Measurements from ENCODE around the gene LRSAM1. TPM values are rescaled to one million over a fixed set of nuclear protein-coding genes. Genes with fewer than 3 reads are reported as not detected.
A peak's percentile ranks its signal among the peaks of the same experiment; 100 is the strongest.

Gene LRSAM1
- total and polyA plus RNA-seq, 9 of the 15 experiments (the other 6 are each of a cell fraction or from before 2014, with no cell fraction given), result 0.07 to 16.2 (median 4.7) TPM

DNA sequence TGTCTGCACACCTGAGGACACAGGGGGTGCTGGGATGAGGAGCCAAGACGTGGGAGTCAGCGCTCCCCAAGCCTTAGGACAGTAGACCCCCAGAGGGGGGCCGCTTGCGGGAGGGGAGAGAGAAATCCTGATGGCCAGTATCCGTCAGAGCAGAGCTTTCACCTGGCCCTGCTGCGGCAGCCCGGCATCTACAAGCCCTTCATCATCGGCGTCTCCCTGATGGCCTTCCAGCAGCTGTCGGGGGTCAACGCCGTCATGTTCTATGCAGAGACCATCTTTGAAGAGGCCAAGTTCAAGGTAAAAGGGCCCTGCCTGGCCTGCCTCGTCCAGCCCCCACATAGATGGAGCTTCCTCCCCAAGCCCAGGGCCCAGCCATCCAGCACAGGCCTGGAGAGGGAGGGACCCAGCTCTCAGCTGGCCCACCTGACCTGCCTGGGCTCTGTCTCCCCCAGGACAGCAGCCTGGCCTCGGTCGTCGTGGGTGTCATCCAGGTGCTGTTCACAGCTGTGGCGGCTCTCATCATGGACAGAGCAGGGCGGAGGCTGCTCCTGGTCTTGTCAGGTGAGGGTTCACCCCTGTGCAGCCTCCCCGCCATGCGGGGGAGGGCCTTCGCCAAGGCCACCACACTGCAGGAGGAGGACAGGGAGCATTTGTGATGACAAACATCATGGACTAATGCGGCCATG, 47.7 kb upstream of the LRSAM1 start:
- no peak for DNase-seq (ENCODE audit: extremely low read depth in 1 of 4, low spot score in 3 of 4)
- no peak for ATAC-seq
- ChIA-PET CTCF (ENCODE audit: low intra/inter-chr PET ratio) (no interaction called here), POLR2A (interaction anchor here (0.5 kb wide), 1 partner anchor 16 kb away, joined by 3 read pairs; no protein-coding TSS in a partner anchor)
- H3K36me3 ChIP-seq (ENCODE audit: control insufficient read depth, insufficient read depth, low read length), result no peaks in the 10 kb centered on the region
- BruUV-seq (replicated peaks), result no TSS peak
- H3K9me1 ChIP-seq (ENCODE audit: control insufficient read depth, insufficient read depth, low read length), result peaks cover 6% of the 10 kb centered on the region
- H3K4me2 ChIP-seq (ENCODE audit: insufficient read depth, low read length), result no peak overlapping the region
- H3K27me3 ChIP-seq (ENCODE audit: control insufficient read depth in 2 of 2, insufficient read depth in 2 of 2, low read length in 2 of 2), result no peaks in the 10 kb centered on the region
- peaks cover 2 to 40% of the 10 kb centered on the region in 2 experiments; a peak in 4 of 5 replicates for H3K4me1 ChIP-seq (replicated peaks in 1 of 2; ENCODE audit: control insufficient read depth in 2 of 2, insufficient read depth in 2 of 2, low read length in 2 of 2)
- in situ Hi-C loops (cut with MboI), result no loop called here
- H3K9me3 ChIP-seq (replicated peaks; ENCODE audit: control insufficient read depth, insufficient read depth, low read depth, low read length), result no peaks in the 10 kb centered on the region
- no peak overlapping the region for H3K27ac ChIP-seq (ENCODE audit: extremely low read depth, low read depth, low read length)
- no peaks in the 10 kb centered on the region for H3K79me2 ChIP-seq (ENCODE audit: control insufficient read depth, insufficient read depth, low read length)
- H2AFZ ChIP-seq (ENCODE audit: low read depth, low read length), result no peak overlapping the region
- WGBS (ENCODE audit: insufficient coverage, low coverage, missing lambda C conversion rate), result 82% methylated on average over 17 of the region's 22 CpGs
- no peak for FAIRE-seq
- intact Hi-C loops (cut with micrococcal nuclease), result no loop called here
- H4K20me1 ChIP-seq (replicated peaks; ENCODE audit: control insufficient read depth, insufficient read depth, low read length), result no peaks in the 10 kb centered on the region; the same call in 1 of the 2 replicates
- H3K4me3 ChIP-seq, result no peak overlapping the region
- TF ChIP-seq BCL6 (CRISPR knock-in tag; IDR thresholded peaks at IDR 0.05), result no peak
- TF ChIP-seq, protein P1, sequence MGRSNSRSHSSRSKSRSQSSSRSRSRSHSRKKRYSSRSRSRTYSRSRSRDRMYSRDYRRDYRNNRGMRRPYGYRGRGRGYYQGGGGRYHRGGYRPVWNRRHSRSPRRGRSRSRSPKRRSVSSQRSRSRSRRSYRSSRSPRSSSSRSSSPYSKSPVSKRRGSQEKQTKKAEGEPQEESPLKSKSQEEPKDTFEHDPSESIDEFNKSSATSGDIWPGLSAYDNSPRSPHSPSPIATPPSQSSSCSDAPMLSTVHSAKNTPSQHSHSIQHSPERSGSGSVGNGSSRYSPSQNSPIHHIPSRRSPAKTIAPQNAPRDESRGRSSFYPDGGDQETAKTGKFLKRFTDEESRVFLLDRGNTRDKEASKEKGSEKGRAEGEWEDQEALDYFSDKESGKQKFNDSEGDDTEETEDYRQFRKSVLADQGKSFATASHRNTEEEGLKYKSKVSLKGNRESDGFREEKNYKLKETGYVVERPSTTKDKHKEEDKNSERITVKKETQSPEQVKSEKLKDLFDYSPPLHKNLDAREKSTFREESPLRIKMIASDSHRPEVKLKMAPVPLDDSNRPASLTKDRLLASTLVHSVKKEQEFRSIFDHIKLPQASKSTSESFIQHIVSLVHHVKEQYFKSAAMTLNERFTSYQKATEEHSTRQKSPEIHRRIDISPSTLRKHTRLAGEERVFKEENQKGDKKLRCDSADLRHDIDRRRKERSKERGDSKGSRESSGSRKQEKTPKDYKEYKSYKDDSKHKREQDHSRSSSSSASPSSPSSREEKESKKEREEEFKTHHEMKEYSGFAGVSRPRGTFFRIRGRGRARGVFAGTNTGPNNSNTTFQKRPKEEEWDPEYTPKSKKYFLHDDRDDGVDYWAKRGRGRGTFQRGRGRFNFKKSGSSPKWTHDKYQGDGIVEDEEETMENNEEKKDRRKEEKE (IDR thresholded peaks at IDR 0.05; ENCODE audit: borderline replicate concordance in 1 of 2, control insufficient read depth in 1 of 2, low read depth in 2 of 2, low read length in 1 of 2), result no peak
- TF ChIP-seq SOX6 (IDR thresholded peaks at IDR 0.05), result no peak
- no peak for TF ChIP-seq RBM22 (IDR thresholded peaks at IDR 0.05; ENCODE audit: low read depth, low read length, poor library complexity, severe bottlenecking)
- TF ChIP-seq MECOM (CRISPR knock-in tag; IDR thresholded peaks at IDR 0.05), result no peak
- TF ChIP-seq GTF2A2 (tag; IDR thresholded peaks at IDR 0.05), result no peak
- TF ChIP-seq, protein P2, sequence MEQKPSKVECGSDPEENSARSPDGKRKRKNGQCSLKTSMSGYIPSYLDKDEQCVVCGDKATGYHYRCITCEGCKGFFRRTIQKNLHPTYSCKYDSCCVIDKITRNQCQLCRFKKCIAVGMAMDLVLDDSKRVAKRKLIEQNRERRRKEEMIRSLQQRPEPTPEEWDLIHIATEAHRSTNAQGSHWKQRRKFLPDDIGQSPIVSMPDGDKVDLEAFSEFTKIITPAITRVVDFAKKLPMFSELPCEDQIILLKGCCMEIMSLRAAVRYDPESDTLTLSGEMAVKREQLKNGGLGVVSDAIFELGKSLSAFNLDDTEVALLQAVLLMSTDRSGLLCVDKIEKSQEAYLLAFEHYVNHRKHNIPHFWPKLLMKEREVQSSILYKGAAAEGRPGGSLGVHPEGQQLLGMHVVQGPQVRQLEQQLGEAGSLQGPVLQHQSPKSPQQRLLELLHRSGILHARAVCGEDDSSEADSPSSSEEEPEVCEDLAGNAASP (IDR thresholded peaks at IDR 0.05), result no peak
- TF ChIP-seq CBX2 (IDR thresholded peaks at IDR 0.05; ENCODE audit: insufficient read depth, low read length, poor library complexity, severe bottlenecking), result no peak
- TF ChIP-seq, protein P3, sequence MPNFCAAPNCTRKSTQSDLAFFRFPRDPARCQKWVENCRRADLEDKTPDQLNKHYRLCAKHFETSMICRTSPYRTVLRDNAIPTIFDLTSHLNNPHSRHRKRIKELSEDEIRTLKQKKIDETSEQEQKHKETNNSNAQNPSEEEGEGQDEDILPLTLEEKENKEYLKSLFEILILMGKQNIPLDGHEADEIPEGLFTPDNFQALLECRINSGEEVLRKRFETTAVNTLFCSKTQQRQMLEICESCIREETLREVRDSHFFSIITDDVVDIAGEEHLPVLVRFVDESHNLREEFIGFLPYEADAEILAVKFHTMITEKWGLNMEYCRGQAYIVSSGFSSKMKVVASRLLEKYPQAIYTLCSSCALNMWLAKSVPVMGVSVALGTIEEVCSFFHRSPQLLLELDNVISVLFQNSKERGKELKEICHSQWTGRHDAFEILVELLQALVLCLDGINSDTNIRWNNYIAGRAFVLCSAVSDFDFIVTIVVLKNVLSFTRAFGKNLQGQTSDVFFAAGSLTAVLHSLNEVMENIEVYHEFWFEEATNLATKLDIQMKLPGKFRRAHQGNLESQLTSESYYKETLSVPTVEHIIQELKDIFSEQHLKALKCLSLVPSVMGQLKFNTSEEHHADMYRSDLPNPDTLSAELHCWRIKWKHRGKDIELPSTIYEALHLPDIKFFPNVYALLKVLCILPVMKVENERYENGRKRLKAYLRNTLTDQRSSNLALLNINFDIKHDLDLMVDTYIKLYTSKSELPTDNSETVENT (CRISPR knock-in tag; IDR thresholded peaks at IDR 0.05), result no peak
- no peak for TF ChIP-seq SIX5 (IDR thresholded peaks at IDR 0.05; ENCODE audit: borderline replicate concordance in 1 of 2, insufficient read depth in 1 of 2, low read depth in 1 of 2, low read length in 2 of 2)
- no peak for TF ChIP-seq CREB1 (IDR thresholded peaks at IDR 0.05)
- TF ChIP-seq CREB1 (CRISPR knock-in tag; IDR thresholded peaks at IDR 0.05), result no peak
- TF ChIP-seq SRF (CRISPR knock-in tag; IDR thresholded peaks at IDR 0.05), result no peak
- H3K9ac ChIP-seq (ENCODE audit: insufficient read depth in 1 of 2, low read depth in 2 of 2, low read length in 2 of 2), result peak overlapping the region in 1 of 2 experiments; percentile 28; a peak in 1 of 4 replicates

All from K562 (cell line).